Adrenal gland (tissue), 12 donors: ENCODE measurements around the gene HSD17B12. TPM values are rescaled to one million over a fixed set of nuclear protein-coding genes. Genes with fewer than 3 reads are reported as not detected.

Experiments
- DNase-seq, 7 donors: peaks; one replicate each; pipeline ENCODE4 v3.0.0-alpha.2; 2019 to 2020
- H3K27ac ChIP-seq, 5 donors: fragments of 200-600 bp; sonication (generic) in 4 of 5; 1 replicate in 3 of 5; 2 replicates in 2 of 5; pipeline versions ENCODE4 v1.5.1 to v1.8.0; 2016 to 2020; ENCODE audit warnings: mild to moderate bottlenecking in 1 of 5
- H3K27me3 ChIP-seq: fragments of 200-600 bp; 2 replicates; pipeline ENCODE4 v1.8.0; 2021
- H3K36me3 ChIP-seq, 2 donors: fragments of 200-600 bp; replicated peaks in 1 of 2; 1 replicate in 1 of 2; 2 replicates in 1 of 2; pipeline versions ENCODE4 v1.5.1 to v1.8.0; 2018 to 2022
- H3K4me1 ChIP-seq, 2 donors: fragments of 200-600 bp; replicated peaks in 1 of 2; 1 replicate in 1 of 2; 2 replicates in 1 of 2; pipeline versions ENCODE4 v1.5.1 to v1.8.0; 2018 to 2021
- H3K4me3 ChIP-seq, 4 donors: fragments of 200-600 bp; sonication (generic) in 3 of 4; one replicate each; pipeline ENCODE4 v1.5.1; 2016 to 2018
- H3K9me3 ChIP-seq, 3 donors: fragments of 200-600 bp; sonication (generic) in 1 of 3; replicated peaks in 1 of 3; 1 replicate in 2 of 3; 2 replicates in 1 of 3; pipeline versions ENCODE4 v1.5.1 to v1.8.0; 2016 to 2021
- POLR2A ChIP-seq, 2 donors: fragments of 450-650 bp; IDR thresholded peaks; one replicate each; pipeline ENCODE4 v1.6.1; 2017; ENCODE audit warnings: antibody characterized with exemption in 2 of 2, mild to moderate bottlenecking in 2 of 2, moderate library complexity in 1 of 2
- WGBS, 4 donors: extraction: QIAGEN DNeasy Blood & Tissue Kit in 2 of 4; methylation state at CpG; one replicate each; pipeline versions ENCODE4 v1.1.5 to v1.1.7; 2013 to 2017; 5-methylcytosine and 5-hydroxymethylcytosine counted together
- intact Hi-C, 2 donors: fragments of 100-400 bp; cut with DNase I; formaldehyde crosslinking; loops; one replicate each; pipeline versions ENCODE4 v1.14.1 to v1.15.0; 2022 to 2023
- polyA plus RNA-seq, 3 donors: library from polyadenylated mRNA; stranded (reverse); fragments of 200-250 nt in 2 of 3; fragments of 350-450 nt in 1 of 3; fragmentation: Illumina TruSeq in 1 of 3; extraction: RNeasy Lipid Tissue Mini Kit (QIAGEN cat#74804) in 1 of 3; gene quantifications; one replicate each; pipeline ENCODE4 v1.2.3, GENCODE V29; 2013 to 2014
- total RNA-seq, 9 donors: library from RNA; depleted of rRNA in 4 of 9; stranded (reverse); fragments of >200 nt in 4 of 9; fragments of 120-200 nt in 1 of 9; fragmentation: NEBNext Ultra II Directional in 1 of 9; extraction: Animal tissue kit (Norgen Biotek cat#: 25700) in 1 of 9; gene quantifications; one replicate each; pipeline versions ENCODE4 v1.1.0 to v1.2.4, GENCODE V29; 2013 to 2023
- TF ChIP-seq, protein P1 (sequence below), 6 experiments: fragments of 450-650 bp in 4 of 6; fragments of 200-600 bp in 2 of 6; sonication (generic) in 1 of 6; IDR thresholded peaks; 1 replicate in 5 of 6; 2 replicates in 1 of 6; pipeline versions ENCODE4 v1.5.1 to v1.8.0; 2016 to 2021; ENCODE audit warnings: antibody characterized with exemption in 6 of 6, mild to moderate bottlenecking in 2 of 6, moderate library complexity in 1 of 6
- donor health status: healthy with polysubstance abuse.
- donor health status: Bipolar disorder and iron deficiency.
- donor health status: DM: yes; HTN: yes; CAD: no.
- donor health status: DM: no; HTN: no; CAD: no.
- donor health status: DM: no; HTN: no; CAD: no.
- donor health status: DM: yes; HTN: yes; CAD: no.

Gene HSD17B12
- total and polyA plus RNA-seq, 12 donors, result 37.1 to 342 (median 94.6) TPM

DNA sequence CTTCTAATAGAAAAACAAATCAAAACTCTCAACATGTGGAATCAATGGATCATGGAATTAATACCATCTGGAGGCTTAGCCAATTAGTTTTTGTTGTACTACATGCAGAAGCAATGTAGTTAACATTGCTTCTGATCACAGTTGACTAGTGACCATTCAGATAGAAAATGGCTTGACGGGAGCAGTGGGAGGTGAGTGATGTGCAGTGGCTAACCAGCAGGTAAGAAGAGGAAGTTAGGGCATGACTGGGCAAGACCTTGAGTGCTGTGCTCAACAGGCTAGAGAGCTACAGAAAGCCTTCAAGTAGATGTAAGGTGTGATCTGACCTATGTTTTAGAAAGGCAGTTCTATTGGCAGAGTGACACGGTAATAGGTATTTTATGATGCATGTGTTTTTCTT lies 139.4 kb downstream of the HSD17B12 start:
- no peaks in the 10 kb centered on the region for H3K27me3 ChIP-seq
- H3K36me3 ChIP-seq, result peaks cover 0 to 9% of the 10 kb centered on the region in 2 donors
- no peaks in the 10 kb centered on the region for H3K4me1 ChIP-seq
- H3K9me3 ChIP-seq, result no peaks in the 10 kb centered on the region
- TF ChIP-seq, protein P1, sequence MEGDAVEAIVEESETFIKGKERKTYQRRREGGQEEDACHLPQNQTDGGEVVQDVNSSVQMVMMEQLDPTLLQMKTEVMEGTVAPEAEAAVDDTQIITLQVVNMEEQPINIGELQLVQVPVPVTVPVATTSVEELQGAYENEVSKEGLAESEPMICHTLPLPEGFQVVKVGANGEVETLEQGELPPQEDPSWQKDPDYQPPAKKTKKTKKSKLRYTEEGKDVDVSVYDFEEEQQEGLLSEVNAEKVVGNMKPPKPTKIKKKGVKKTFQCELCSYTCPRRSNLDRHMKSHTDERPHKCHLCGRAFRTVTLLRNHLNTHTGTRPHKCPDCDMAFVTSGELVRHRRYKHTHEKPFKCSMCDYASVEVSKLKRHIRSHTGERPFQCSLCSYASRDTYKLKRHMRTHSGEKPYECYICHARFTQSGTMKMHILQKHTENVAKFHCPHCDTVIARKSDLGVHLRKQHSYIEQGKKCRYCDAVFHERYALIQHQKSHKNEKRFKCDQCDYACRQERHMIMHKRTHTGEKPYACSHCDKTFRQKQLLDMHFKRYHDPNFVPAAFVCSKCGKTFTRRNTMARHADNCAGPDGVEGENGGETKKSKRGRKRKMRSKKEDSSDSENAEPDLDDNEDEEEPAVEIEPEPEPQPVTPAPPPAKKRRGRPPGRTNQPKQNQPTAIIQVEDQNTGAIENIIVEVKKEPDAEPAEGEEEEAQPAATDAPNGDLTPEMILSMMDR (IDR thresholded peaks at IDR 0.05), result no peak
- no peak for TF ChIP-seq POLR2A (IDR thresholded peaks at IDR 0.05)
- H3K4me3 ChIP-seq, result no peak overlapping the region
- 95 to 97% (median 97%) methylated on average over 2 of the region's 2 CpGs for WGBS, 4 donors
- intact Hi-C loops, result loop anchor here in 1 of 2 donors (10.0 kb wide), 1 partner anchor 245 kb away; no protein-coding TSS in a partner anchor
- no peak for DNase-seq
- no peak overlapping the region for H3K27ac ChIP-seq

DNA sequence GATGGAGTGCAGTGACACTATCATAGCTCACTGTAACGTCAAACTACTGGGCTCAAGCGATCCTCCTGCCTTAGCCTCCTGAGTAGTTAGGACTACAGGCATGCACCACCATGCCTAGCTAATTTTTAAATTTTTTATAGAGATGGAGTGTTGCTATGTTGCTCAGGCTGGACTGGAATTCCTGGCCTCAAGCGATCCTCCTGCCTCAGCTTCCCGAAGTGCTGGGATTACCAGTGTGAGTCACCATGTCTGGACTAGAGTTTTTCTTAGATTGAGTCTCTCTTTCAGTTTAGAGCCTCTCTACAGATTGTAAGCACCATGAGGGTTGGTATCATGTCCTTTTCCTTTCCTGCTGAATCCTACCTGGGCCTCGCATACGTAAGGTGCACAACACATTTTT lies 142.8 kb downstream of the HSD17B12 start:
- intact Hi-C loops, result no loop called here
- 97 to 99% (median 98%) methylated on average over 6 of the region's 6 CpGs for WGBS, 4 donors
- no peak overlapping the region for H3K4me3 ChIP-seq
- no peak overlapping the region for H3K27ac ChIP-seq
- TF ChIP-seq, protein P1 (IDR thresholded peaks at IDR 0.05), result no peak
- no peak for TF ChIP-seq POLR2A (IDR thresholded peaks at IDR 0.05)
- H3K36me3 ChIP-seq, result no peaks in the 10 kb centered on the region
- no peak for DNase-seq
- H3K9me3 ChIP-seq, result no peaks in the 10 kb centered on the region
- peaks cover 0 to 5% of the 10 kb centered on the region in 2 donors for H3K4me1 ChIP-seq
- H3K27me3 ChIP-seq, result no peaks in the 10 kb centered on the region

DNA sequence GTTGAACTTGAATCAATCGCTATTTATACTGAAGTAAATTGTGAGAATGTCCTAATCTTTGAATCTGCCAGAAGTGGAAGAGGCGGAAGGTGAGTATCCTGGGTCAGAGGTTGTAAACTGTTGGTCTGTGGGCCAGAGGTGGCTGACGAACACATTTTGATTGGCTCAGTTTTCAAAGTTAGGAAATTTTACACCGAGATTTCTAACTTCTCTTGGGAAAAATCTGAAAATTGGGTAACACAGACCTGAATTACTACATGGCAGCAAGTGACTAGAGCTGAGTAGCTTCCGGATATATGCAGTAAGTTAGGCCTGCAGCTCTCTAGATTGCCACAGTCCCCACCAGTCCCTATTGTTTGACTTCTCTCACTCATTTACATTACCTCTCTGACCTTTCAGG lies 143.3 kb downstream of the HSD17B12 start:
- Histone ChIP-seq H3K36me3 (no peaks in the 10 kb centered on the region), H3K4me1 (peaks cover 0 to 5% of the 10 kb centered on the region in 2 donors), H3K27ac (no peak overlapping the region), H3K4me3 (no peak overlapping the region), H3K27me3 (no peaks in the 10 kb centered on the region), H3K9me3 (no peaks in the 10 kb centered on the region)
- intact Hi-C loops, result no loop called here
- WGBS, 4 donors, result 91 to 96% (median 94%) methylated on average over 5 of the region's 5 CpGs
- DNase-seq, result no peak
- TF ChIP-seq, protein P1 (IDR thresholded peaks at IDR 0.05), result no peak
- no peak for TF ChIP-seq POLR2A (IDR thresholded peaks at IDR 0.05)

DNA sequence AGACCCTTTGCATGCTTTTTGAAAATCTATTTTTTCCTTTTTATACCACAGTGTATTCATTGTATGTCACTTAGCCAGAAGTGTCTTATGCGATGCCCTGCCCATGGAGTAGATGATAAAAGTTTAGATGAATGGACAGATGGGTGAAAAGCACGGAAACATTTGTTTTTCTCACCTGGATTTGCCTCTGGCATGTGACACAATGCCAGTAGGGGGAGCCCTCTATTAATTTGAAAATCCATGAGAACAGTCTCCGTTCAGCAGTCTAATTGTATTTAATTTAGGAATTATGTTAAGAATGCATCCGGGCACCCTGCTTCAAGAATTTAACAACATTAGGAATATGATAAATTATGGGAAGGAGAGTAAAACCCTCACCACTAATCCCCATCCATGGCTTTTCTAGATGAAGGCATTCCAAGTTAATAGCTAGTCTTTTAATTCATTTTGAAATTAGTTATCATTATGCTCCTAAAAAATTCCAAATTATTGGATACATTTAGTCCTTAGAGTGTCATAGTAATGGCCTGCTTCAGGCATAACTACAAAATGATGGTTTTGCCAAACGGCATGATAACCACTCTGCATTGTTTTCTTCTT lies 144.8 kb downstream of the HSD17B12 start:
- Histone ChIP-seq H3K27ac (no peak overlapping the region), H3K9me3 (no peaks in the 10 kb centered on the region), H3K4me1 (peaks cover 0 to 5% of the 10 kb centered on the region in 2 donors), H3K27me3 (no peaks in the 10 kb centered on the region), H3K36me3 (no peaks in the 10 kb centered on the region), H3K4me3 (no peak overlapping the region)
- WGBS, 4 donors, result 41 to 51% (median 45%) methylated on average over 5 of the region's 5 CpGs
- intact Hi-C loops, result no loop called here
- TF ChIP-seq POLR2A (IDR thresholded peaks at IDR 0.05), result no peak
- TF ChIP-seq, protein P1 (IDR thresholded peaks at IDR 0.05), result peak; percentile 40 to 68 (median 56)
- peak in 4 of 7 donors; percentile 24 to 45 (median 31) for DNase-seq
